Measurements from ENCODE around the gene SEPTIN1. TPM values are rescaled to one million over a fixed set of nuclear protein-coding genes. Genes with fewer than 3 reads are reported as not detected.

The SEPTIN1 gene
- total RNA-seq, 1 experiment from 2014 or later = not detected

DNA sequence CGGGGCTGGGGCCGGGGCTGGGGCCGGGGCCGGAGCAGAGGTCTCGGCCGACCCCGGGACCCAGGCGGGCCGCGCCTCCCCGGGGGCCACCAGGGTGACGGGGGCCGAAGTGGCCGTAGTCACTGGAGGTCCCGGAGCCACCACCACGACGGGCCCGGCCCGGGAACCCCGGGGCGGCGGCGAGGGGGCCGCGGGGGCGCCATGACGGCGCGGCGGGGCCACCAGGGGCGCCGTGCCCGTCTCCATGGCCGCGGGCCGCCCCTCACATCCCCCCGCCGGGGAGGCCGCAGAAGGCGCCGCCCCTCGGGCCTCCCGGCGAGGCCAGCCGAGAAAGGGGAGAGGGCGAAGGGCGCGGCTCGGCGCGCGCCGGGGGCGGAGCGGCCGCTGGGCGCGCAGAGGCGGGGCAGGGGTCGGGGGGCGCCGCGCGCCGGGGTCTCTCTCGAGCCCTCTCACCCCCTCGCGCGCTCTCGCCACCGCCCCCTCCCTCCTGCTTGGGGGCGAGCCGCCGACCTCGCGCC is 12.4 kb downstream of the SEPTIN1 start:
- Histone ChIP-seq H3K4me3 (peak overlapping the region; percentile 80), H3K9me3 (no peaks in the 10 kb centered on the region), H3K36me3 (peaks cover 33% of the 10 kb centered on the region), H3K27me3 (no peaks in the 10 kb centered on the region)
- no peak for DNase-seq

DNA sequence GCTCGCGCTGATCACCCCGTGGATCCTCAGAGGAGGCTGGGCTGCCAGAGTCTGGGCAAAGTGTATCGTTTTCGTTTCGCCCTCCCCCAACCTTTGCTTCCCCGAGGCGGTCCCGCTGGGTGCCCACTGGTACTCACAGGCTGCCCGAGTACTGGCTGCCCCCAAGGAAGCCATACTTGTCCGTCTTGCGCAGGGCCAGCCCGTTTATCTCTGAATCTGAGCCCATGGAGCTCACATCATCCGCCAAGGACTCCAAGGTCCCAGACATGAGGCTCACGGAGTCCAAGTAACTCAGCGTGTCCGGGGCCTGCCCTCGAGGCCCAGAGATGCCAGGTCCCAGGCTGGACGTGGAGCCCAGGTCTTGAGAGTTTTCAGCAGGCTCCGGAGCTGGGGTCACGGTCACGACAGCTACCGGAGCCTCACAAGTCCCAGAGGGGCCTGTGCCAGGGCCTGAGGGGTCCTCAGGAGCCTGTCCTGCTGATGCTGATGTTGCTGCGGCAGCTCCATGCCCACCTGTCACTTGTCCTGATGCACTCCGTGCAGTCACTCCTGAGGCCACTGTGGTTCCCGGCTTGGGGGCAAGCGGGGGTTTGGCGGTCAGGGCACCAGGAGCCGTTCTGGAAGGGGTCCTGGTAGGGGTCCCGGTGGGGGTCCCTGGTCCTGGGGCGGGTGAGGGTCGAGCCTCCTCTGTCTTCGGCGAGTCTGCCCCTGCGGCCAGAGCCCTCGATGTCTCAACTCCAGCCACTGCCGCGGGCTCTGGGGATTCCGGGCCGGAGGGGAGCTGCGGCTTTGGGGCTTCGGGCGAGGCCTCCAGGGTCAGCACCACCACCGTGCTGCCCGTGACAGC is 13.0 kb downstream of the SEPTIN1 start:
- Histone ChIP-seq H3K9me3 (no peaks in the 10 kb centered on the region), H3K36me3 (peaks cover 40% of the 10 kb centered on the region), H3K4me3 (peak overlapping the region; percentile 80), H3K27me3 (no peaks in the 10 kb centered on the region)
- no peak for DNase-seq

DNA sequence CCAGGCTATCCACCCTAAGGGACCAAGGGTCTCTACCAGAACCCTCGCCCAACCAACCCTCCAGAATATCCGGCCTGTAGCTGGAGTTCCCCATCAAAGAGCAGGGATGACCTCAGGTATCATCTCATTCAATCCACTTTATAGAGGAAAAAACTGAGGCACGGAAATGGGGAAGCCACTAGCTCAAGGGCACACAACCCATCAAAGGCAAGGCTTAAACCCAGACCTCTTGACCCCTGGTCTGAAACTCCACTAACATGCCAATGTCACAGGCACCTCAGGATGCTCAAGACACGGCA is 13.6 kb downstream of the SEPTIN1 start:
- H3K4me3 ChIP-seq = peak overlapping the region; percentile 80
- no peaks in the 10 kb centered on the region for H3K9me3 ChIP-seq
- H3K36me3 ChIP-seq = peaks cover 45% of the 10 kb centered on the region
- DNase-seq = no peak
- no peaks in the 10 kb centered on the region for H3K27me3 ChIP-seq

DNA sequence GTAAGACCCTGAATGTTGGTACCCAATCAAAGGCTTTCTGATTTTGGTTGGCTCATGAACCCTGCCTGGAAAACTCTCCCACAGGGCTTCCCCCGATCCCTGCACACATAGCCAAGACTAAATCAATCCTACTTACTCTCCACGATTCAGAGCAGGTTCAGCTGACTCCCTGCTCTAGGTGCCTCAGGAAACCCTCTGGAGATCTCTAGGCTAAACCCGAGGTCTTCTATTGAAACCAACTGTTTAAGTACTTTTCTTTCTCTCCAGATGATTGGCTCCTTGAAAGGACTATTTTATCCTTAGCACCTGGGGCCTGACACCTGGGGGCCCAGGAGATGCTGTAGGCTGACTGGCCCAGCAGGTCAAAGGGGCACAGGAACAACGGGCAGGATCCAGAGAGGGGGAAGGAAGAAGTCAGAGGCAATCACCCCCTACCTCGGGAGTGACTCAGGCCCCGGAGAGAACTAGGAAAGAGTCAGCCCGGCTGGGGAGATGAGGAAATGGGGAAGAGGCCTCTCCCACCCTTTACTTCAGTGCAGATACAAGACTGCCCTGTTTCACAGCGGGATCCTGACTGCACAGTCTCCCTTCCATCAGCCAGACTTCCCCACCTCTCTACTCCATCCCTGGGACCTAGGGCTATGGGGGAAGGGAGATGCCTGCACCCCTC is 14.1 kb downstream of the SEPTIN1 start:
- no peaks in the 10 kb centered on the region for H3K27me3 ChIP-seq
- H3K36me3 ChIP-seq = peaks cover 50% of the 10 kb centered on the region
- DNase-seq = peak; percentile 69
- H3K4me3 ChIP-seq = peak overlapping the region; percentile 80
- H3K9me3 ChIP-seq = no peaks in the 10 kb centered on the region

DNA sequence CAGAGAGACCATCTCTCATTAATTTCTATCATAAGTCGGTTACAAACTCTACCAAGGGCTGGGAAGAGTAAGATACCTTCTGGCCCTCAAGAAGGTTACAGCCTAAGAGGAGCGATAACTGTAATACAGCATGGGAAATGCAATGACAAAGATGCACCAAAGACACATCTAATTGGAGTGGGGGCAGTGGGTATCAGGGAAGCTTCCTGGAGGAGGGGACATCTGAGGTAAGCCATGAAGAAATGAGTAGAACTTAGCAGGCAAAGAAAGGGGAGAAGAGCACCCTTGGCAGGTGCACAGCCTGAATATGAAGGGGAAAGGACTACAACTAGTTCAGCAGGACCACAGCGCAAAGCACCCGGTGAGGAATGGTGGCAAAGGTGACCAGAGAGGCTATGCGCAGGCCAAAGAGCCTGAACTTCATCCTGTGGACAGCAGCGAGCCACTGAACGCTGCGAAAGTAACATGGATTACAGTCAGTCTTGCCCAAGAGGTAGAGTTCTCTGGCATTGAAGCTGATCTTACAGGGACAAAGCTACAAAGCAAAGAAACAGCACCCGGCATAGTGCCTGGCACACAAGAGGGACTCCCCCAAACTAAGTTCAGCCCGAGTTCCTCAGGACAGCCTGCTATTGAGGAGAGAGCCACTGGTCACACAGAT is 14.9 kb downstream of the SEPTIN1 start:
- peak overlapping the region; percentile 80 for H3K4me3 ChIP-seq
- peaks cover 57% of the 10 kb centered on the region for H3K36me3 ChIP-seq
- H3K9me3 ChIP-seq = no peaks in the 10 kb centered on the region
- no peaks in the 10 kb centered on the region for H3K27me3 ChIP-seq
- no peak for DNase-seq

DNA sequence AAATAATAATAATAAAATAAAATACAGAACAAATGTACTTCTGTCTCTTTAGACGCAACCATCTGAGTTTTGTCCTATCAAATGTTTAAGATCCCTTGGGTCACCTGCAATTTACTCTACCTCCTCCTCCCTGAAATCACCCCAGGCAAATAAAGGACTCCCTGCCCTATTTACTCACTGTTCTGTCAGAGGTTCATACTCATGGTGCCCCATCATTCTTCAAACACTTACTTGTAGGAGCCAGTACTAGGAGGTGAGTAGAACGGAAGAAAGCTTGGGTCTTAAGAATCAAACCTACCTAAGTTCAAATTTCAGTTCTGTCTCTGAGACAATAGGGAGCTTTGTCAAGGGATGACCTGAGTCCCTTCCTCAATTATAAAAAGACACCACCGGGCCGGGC is 15.8 kb downstream of the SEPTIN1 start:
- no peaks in the 10 kb centered on the region for H3K27me3 ChIP-seq
- H3K9me3 ChIP-seq = no peaks in the 10 kb centered on the region
- H3K4me3 ChIP-seq = no peak overlapping the region
- peaks cover 64% of the 10 kb centered on the region for H3K36me3 ChIP-seq
- DNase-seq = no peak

DNA sequence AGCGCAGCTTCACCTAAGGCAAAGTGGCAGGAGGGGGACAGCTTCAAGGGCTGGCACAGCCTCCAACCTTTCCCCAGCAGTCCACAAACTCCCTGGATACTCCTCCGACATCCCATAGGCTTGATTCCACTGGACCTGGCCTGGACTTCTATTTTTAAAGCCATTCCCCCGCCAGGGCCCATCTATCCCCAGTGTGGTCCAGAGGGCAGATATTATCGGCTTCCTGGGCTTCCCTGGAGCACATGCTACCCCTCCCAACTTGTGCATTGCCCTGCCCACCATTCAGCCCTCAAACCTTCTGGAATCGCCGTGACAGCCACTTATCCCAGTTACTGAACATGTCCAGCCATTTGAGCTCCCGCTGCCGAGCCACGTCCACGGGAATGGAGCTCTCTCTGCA is 17.2 kb downstream of the SEPTIN1 start:
- peaks cover 76% of the 10 kb centered on the region for H3K36me3 ChIP-seq
- H3K27me3 ChIP-seq = no peaks in the 10 kb centered on the region
- H3K4me3 ChIP-seq = no peak overlapping the region
- DNase-seq = no peak
- no peaks in the 10 kb centered on the region for H3K9me3 ChIP-seq

DNA sequence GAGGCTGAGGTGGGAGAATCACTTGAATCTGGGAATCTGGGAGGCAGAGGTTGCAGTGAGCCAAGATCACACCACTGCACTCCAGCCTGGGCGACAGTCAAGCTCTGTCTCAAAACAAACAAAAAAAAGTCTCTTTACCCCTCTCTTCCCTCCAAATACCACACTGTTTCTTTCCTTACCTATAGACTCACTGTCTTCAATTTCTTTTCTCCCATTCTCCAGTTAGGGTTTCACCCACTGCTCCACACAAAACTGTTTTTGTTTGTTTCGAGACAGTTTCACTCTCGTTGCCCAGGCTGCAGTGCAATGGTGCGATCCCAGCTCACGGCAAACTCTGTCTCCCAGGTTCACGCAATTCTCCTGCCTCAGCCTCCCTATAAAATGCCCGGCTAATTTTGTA is 21.2 kb downstream of the SEPTIN1 start:
- H3K9me3 ChIP-seq = no peaks in the 10 kb centered on the region
- peaks cover 88% of the 10 kb centered on the region for H3K36me3 ChIP-seq
- no peaks in the 10 kb centered on the region for H3K27me3 ChIP-seq
- DNase-seq = no peak
- H3K4me3 ChIP-seq = no peak overlapping the region

DNA sequence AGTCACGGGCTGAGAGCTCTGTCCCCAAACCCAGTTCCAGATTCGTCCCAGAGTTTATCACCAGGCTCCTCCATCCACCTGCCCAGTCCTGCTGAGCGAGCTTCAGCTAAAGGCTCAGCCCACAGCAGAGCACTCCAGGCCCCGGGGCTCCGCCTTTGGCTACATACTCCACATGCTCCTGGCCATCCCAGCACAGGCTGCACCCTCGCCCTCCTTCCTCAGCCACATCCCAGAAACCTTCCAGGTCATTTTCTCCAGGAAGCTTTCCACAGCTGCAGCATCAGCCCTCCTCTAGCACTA is 22.5 kb downstream of the SEPTIN1 start:
- H3K36me3 ChIP-seq = peaks cover 76% of the 10 kb centered on the region
- no peak overlapping the region for H3K4me3 ChIP-seq
- DNase-seq = no peak
- no peaks in the 10 kb centered on the region for H3K9me3 ChIP-seq
- no peaks in the 10 kb centered on the region for H3K27me3 ChIP-seq

DNA sequence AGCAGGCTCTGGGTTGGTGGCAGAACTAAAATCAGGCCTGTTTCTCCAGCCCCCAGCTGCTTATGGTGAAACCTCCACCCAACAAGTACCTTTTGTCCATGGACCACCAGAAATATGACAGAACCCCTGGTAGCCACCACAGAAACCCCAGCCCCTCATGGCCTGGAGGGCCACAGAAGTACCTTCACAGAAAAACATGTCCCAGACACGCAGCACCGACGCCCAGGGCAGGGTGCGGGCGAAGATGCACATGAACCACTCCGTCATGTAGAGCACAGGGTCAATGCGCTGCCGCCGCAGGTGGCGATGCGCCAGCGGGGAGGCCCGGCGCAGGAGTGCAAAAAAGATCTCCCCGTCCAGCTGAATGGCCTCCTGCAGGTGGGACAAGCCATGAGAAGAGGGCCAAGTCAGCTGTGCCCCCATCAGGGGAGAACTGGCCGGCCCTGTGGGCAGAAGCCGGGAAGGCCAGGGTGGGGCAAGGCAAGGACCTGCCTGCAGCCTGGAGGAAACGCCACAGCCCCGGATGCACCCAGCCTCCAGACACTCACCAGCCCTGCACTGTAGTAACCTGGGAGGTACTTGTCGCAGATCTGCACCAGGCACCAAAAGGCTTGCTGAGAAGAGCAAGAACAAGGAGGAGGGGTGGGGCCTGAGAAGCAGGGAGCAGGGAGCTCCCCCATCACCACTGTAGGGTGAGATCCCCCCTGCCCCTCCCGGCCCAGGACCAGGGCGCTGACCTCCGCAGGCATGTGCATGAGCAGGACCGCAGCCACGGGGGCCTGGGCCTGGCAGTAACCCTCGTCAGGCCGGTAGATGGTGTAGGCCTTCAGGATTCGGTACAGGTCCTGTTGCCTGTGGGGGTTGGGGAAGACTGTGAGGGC is 23.1 kb downstream of the SEPTIN1 start:
- Histone ChIP-seq H3K27me3 (no peaks in the 10 kb centered on the region), H3K4me3 (no peak overlapping the region), H3K36me3 (peaks cover 70% of the 10 kb centered on the region), H3K9me3 (no peaks in the 10 kb centered on the region)
- no peak for DNase-seq

DNA sequence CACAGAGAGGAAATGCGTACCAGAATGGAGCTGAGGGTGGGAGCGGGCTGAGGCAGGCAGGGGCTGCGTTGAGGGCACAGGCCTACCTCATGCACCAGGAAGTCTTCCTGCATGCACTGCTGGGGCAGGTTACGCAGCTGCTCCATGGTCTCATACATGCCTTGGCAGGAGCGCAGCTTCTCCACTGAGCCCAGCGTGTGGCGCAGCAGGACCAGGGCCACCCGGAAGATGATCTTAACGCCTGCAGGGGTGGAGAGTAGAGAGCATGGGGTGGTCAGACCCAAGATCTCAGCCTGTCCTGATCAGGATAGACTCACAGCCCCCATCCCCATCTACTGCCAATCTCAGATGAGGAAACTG is 23.8 kb downstream of the SEPTIN1 start:
- no peak for DNase-seq
- H3K36me3 ChIP-seq = peaks cover 68% of the 10 kb centered on the region
- no peak overlapping the region for H3K4me3 ChIP-seq
- H3K9me3 ChIP-seq = no peaks in the 10 kb centered on the region
- H3K27me3 ChIP-seq = no peaks in the 10 kb centered on the region

DNA sequence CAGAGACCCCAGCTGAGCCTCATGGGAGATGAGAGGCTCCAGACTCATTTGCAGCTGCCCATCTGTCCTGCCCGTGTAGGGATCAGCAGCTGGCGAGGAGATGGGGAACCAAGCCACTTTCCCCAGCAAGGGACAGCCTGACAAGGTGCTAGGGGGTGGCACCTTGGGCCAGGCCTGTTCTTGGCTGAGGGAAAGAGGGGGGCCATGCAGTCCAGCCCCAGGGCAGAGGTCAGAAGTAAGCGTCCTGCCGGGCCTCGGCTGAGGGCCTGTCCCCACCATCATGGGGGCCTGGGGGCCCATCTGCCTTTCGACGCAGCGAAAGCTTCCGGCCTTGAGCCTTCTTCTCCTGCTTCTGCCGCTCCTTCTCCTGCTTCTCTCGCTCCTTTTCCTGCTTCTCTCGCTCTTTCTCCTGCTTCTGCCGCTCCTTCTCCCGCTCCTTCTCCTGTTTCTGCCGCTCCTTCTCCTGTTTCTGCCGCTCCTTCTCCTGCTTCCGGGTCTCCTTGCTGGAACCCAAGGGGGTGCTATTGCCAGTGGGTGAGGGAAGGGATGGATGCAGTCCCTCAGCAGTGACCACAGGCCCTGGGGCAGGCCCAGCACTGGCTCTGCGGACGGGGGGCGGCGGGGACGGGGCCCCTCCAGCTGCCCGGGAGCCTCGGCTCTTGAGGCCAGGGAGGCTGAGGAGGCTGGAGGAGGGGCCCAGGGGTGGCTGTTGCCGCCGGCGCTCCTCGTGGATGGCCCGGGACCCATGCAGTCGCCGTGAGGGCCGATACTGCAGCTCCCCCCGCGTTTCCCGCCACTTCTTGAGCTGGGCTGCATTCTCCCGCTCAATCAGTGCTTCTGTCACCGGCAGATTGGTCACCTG is 24.4 kb downstream of the SEPTIN1 start:
- H3K36me3 ChIP-seq = peaks cover 68% of the 10 kb centered on the region
- H3K9me3 ChIP-seq = no peaks in the 10 kb centered on the region
- no peak overlapping the region for H3K4me3 ChIP-seq
- no peaks in the 10 kb centered on the region for H3K27me3 ChIP-seq
- DNase-seq = no peak

DNA sequence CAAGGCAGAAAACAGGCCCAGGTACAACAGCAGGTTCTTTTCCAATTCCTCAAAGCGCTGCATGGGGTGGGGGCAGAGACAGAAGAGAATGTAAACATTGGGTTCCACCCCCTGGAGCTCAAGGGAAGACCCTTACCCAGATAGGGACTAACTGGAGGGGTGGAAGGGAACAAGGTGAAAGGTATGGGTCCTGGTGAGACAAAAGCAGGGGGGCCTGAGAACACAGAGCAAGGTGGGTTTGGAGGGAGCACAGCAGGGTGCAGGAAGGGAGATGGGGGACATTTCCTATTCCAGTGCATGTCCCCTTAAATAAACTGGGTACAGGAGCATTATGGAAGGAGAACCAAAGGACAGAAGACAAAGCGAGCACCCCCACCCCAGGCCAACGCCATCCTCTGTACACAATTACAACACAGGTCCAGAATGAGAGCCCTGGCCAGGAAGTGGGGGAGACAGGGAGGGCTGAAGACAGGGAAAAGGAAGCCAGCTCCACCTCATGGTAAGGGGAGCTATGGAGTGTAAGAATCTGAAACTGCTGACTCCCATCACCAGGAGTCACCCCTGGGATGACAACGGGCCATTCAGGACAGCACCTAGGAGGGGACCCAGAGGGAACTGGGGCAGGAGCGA is 25.2 kb downstream of the SEPTIN1 start:
- Histone ChIP-seq H3K27me3 (no peaks in the 10 kb centered on the region), H3K9me3 (no peaks in the 10 kb centered on the region), H3K4me3 (no peak overlapping the region), H3K36me3 (peaks cover 68% of the 10 kb centered on the region)
- no peak for DNase-seq

DNA sequence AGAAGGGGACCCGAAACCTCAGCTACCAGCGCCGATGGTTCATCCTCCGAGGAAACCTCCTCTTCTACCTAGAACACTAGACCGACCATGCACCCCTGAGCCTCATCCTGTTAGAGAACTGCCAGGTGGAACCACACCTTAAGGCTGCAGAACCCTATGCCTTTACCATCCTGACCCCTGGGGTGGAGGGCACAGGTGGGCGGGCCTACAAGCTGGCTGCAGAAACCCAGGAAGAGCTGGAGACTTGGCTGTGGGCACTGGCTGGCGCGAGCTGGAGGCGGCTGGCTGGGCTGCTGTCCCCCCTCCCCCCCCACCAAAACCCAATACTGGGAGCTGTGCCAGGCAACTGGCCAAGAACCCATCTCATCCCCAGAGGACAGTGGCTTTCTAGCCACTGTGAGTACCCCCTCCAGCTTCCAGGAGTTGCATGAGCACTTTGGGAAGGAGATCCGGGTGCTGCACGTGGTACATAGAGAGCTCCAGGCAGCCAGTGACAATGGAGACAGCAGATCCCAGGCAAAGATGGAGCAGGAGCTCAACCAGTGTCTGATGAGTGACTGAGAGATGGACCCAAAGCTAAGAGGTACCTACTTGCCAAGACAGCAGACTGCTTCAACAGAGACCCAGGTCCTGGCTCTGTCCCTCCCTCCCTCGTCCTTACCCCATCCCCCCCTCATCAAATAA is 25.8 kb downstream of the SEPTIN1 start:
- no peaks in the 10 kb centered on the region for H3K27me3 ChIP-seq
- no peaks in the 10 kb centered on the region for H3K9me3 ChIP-seq
- H3K36me3 ChIP-seq = peaks cover 68% of the 10 kb centered on the region
- DNase-seq = peak; percentile 60
- H3K4me3 ChIP-seq = peak overlapping the region; percentile 96

DNA sequence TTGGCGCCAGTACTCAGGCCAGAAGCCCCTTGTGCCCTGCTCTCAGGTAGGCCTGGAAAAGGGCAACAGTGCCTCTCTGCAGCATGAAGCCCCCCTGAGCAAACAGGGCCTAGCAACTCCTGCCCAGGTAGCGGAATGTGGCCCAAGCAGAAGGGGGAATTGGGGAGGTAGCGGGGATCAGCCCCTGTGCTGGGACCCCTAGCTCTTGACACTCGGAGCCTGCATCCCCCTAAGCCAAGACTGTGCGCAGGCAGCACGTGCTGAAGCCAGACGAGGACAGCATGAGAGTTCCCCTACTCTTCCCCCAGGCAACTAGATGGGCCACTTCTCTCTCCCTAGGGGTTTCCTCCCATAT is 26.4 kb downstream of the SEPTIN1 start:
- Histone ChIP-seq H3K27me3 (no peaks in the 10 kb centered on the region), H3K9me3 (no peaks in the 10 kb centered on the region), H3K36me3 (peaks cover 69% of the 10 kb centered on the region), H3K4me3 (peak overlapping the region; percentile 96)
- DNase-seq = no peak
